ENCODE results near the gene GPATCH2.
A peak's percentile ranks its signal among the peaks of the same experiment; 100 is the strongest.

DNA sequence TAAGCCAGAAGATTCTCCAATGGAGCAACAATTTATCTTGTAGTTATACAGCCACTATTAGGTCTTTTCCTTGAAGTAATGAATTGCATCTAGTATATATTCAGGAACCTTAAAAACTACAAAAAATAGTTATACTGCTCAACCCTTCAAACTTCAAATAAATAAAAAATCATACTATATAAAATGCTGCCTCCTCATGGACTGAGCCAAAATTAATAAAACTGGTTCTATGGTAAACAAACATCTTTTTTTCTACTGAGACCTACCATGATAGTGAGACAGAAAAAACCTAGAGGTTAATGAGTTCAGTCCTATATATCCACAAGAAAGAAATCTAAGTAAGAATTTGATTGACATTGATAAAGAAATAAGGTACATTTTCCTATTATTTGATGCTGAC lies 67.7 kb downstream of the GPATCH2 start:
- TF ChIP-seq, protein P1, sequence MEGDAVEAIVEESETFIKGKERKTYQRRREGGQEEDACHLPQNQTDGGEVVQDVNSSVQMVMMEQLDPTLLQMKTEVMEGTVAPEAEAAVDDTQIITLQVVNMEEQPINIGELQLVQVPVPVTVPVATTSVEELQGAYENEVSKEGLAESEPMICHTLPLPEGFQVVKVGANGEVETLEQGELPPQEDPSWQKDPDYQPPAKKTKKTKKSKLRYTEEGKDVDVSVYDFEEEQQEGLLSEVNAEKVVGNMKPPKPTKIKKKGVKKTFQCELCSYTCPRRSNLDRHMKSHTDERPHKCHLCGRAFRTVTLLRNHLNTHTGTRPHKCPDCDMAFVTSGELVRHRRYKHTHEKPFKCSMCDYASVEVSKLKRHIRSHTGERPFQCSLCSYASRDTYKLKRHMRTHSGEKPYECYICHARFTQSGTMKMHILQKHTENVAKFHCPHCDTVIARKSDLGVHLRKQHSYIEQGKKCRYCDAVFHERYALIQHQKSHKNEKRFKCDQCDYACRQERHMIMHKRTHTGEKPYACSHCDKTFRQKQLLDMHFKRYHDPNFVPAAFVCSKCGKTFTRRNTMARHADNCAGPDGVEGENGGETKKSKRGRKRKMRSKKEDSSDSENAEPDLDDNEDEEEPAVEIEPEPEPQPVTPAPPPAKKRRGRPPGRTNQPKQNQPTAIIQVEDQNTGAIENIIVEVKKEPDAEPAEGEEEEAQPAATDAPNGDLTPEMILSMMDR (conservative IDR thresholded peaks at IDR 0.05; ENCODE audit: low read depth, low read length): peak; percentile 62; the same call in 1 of the 2 replicates
- TF ChIP-seq EZH2phosphoT487 (IDR thresholded peaks at IDR 0.05; ENCODE audit: borderline replicate concordance, low read length): no peak
- no peak for TF ChIP-seq EZH2 (IDR thresholded peaks at IDR 0.05; ENCODE audit: low read length, unreplicated experiment)
